CD4-positive, alpha-beta T cell treated with Interleukin-6 for 4 hours (primary cell): ENCODE measurements around the gene CGNL1.

Experiments used
- DNase-seq: peaks from one replicate; pipeline ENCODE4 v3.0.0-alpha.2; 2020; ENCODE audit warnings: mixed read lengths

CGNL1 gene

GRCh38 chr15:57532731-57533447, 156.6 kb downstream of the CGNL1 start:
- no peak for DNase-seq

DNA sequence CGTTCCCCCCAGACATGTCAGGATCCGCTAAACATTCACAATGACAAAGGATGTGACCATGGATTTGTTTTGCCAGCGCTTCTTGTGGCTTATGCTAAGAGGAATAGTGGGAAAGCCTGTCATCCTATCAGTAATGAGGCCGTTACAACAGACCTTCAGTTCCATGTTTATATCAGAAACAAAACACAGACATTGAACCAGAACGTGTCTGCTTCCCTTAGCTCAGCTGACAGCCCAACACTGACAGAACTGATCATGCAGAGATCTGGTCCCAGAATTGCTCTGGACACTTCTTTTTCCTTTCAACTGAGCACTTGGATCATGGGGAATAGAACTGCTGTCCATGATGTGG, 157.1 kb downstream of the CGNL1 start:
- DNase-seq: no peak

DNA sequence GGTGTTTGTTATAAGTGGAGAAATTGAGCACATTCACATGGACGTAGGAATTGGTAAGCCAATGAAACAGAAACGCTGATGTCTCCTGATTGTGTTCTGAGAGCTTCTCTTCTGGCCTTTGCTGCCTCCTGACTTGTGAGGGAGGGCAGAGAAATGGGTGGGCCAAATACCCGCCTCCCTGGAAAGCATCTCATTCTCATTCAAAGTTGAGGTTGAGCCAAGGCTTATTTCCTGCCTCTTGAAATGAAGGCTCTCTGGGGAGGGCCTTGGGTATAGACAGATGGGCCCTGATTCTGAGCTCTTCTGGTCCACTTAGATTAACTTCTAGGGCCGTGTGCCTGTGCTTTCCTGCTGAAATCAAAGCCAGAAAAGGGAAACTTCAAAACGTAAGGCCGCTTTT, 158.0 kb downstream of the CGNL1 start:
- DNase-seq: no peak

DNA sequence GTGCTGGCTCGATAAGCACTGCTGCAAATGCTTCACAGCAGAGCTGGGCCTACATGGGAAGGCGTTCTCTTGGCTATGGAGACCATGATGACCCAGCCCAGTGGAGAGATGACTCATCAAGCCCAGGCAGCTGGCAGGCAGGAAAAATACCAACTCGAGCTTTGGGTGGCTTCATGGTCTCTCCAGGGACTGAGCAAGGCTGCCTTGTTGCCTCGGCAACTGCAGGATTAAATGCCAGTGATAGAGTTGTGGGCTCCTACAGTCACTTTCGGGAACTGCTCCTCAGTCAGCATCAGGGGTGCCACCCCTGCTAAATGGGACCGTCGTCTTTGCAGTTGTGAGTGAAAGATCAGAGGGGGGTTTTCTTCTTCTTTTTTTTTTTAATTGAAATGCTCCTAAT, 160.8 kb downstream of the CGNL1 start:
- DNase-seq: no peak

DNA sequence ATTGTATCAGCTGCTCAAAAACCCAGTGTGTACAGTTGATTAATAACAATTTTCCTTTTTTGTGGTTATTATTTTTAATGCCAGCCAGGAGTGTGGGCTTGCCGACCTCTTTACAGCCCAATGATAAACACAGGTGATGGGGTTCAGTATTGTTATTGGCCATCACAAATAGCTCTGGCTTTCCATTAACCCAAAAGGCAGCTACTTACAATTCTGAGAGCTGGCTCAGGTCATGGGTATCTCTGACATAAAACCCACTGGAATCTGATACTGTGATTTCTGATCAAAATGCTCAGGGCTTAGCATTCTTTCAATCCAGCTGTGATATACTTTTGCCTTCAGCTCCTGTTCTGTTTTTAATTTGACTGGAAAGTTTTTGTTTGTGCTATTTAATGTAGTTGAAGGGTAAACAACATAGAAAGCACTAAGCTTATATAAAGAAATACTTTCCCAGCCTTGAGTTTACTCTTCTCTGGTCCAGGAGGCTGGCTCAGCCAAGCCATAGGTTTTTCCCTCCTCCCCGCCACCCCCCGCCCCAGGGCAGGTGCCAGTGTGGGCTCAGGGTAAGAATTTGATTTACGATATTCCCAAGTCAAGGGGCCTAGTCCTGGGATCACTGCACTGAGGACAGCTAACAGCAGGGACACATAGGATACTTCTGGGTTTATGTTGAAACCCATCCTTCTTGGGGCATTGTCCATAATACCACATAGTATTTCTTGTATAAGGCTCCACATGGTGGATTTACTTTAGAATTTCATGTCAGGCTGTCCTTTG, 161.4 kb downstream of the CGNL1 start:
- no peak for DNase-seq

DNA sequence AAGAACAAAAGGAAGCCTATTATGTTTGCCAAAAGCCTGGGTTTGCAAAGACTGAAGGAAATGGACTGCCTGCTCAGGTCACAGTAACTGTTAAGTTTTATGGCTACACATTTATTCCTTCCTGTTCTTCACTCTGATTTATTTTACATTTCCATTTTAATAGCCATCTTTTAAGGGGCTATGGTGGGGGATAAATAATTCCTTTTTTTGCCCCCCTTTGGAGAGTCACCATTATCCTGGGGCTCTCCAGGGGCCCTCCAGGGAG, 161.9 kb downstream of the CGNL1 start:
- no peak for DNase-seq

DNA sequence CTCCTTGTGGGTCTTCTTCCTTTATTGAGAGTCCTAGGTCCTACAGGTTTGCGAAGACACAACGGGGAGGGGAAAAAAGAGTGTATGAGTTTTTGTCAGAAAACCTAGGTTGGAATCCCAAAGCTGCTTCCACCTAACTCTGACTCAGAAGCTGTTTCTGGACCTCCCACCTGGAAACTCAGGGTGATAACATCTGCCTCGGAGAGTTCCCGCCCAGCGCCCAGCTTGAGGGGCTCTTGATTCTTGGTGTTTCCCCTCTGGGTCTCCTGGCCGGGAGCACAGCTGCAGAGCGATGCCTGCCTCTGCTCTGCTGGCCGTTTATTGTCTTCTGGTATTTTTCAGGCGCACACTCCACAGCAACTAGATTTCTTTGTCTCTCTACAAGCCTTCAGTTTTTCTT, 162.5 kb downstream of the CGNL1 start:
- DNase-seq: no peak

- DNase-seq: no peak
Observed at GRCh38 chr15:57540211-57540610, 163.9 kb downstream of the CGNL1 start.

GRCh38 chr15:57540736-57541135, 164.4 kb downstream of the CGNL1 start:
- no peak for DNase-seq

- no peak for DNase-seq
Observed at GRCh38 chr15:57541271-57541670, 165.0 kb downstream of the CGNL1 start.

DNA sequence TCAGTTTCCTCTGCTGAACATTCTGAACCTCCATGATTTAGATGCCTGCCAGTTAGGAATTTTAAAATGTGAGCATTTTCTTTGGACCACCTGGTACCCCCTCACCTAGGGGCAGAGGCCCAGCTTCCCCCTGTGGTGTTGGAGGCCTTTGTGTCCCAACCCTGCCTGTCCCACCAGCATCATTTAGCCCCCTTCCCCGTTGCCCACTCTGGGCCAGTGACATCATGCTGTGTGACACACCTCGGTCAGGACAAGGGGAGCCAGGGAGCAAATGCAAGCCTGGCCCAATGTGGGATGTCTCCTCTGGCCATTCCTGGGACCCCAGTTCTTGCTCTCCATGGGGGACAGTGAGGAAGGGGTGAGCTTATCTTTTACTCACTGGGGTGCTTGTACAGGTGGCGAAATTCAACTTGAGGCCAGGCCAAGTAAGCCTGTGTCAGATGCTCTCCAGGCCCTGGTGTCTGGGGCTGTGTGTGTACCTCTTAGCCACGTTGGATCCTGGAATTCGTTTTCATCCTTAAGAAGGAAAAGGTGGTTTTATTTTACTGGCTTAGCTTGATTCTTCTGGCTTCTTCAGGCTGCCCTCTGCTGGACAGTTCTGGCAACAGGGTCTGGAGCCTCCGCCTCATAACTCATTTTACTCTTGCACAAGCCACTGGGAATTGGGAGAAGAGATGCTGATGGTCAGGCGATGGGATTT, 165.7 kb downstream of the CGNL1 start:
- peak; percentile 29 for DNase-seq

DNA sequence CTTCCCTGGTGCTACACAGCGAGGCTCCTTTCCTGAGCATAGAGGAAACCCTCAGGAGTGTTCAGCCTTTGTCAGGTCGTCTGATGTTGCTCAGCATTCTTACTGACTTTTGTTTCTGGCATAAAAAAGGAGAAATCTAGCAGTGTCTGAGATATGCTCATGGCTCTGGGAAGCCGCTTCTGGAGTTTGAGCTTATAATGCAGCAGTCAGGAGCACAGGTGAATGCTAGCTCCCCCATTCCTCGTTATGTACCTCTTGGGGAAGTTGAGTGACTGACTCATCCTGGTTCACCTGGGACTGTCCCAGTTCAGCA, 166.2 kb downstream of the CGNL1 start:
- DNase-seq: no peak

GRCh38 chr15:57544848-57545480, 168.7 kb downstream of the CGNL1 start:
- no peak for DNase-seq

DNA sequence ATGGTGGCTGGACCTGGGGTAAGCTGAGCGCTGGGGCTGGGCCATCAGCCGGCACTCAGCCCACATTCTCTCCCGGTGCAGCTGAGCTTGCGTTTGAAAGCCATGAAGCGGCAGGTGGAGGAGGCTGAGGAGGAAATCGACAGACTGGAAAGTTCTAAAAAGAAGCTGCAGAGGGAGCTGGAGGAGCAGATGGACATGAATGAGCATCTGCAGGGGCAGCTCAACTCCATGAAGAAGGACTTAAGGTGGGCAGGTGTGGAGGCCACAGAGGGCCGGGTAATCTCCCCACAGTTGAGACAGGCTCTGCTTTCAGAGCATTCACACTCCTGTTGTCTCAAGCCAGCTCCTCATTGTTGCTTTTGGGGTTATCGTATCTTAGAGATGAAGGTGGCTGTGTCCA, 169.7 kb downstream of the CGNL1 start:
- no peak for DNase-seq

DNA sequence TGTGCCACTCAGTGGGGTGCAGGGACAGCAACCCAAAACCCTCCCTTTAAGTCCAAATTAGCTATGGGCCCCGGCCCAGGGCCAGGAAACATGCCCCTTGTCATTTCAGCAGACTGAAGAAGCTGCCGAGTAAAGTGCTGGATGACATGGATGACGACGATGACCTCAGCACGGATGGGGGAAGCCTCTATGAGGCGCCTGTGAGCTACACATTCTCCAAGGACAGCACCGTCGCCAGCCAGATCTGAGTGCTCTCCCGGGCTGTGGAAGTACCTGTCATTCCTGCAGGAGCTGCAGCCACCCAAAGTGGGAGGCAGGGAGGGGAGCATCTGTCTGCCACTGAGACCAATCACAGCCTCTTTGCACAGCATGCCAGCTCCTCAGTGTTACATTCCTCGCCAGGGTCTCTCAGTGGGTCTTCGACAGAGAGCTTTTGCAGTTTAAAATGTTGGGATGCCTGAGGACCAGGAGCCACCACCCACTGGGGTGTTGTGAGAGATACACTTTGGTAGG, 171.0 kb downstream of the CGNL1 start:
- DNase-seq: no peak

DNA sequence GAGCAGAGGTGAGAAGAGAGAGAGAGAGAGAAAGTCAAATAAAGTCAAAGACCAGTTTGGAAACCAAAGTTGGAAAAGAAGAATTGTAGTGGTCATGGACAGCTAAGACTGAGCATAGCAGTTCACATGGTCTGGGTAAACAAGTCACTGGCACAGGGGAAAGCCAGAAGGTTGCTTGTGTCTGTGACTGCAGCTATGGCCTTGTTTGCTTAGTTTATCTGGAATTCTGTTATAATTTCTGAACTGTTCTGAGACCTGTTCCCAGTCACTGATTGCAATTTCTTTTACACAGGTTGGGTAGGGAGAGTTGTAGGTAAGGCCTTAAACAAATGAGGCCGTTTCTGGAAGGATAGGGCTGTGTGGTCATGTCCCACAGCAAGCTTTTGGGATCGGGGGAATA, 172.0 kb downstream of the CGNL1 start:
- DNase-seq: no peak

GRCh38 chr15:57548835-57549234, 172.5 kb downstream of the CGNL1 start:
- no peak for DNase-seq

DNA sequence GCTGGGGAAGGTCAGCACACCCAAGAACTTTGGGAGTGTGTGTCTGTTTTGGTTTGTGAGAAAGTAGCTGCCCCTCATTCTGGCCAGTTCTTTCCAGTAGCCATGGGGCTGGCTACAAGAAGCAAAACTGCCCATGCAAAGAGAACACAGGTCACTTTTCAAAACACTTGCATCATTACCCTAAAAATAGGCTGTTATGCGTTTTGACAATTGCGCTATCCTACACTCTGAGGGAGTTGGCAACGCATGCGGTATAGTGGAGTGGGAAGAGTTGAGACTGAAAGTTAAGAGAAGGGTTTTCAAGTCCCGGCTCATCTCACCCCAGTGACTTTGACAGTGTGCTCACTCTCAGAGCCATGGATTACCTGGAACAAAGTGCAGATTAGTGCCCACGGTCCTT, 173.6 kb downstream of the CGNL1 start:
- no peak for DNase-seq

GRCh38 chr15:57550640-57551039, 174.3 kb downstream of the CGNL1 start:
- no peak for DNase-seq

GRCh38 chr15:57551715-57552677, 175.7 kb downstream of the CGNL1 start:
- DNase-seq: no peak

- DNase-seq: no peak
Observed at GRCh38 chr15:57552678-57553334, 176.5 kb downstream of the CGNL1 start.

DNA sequence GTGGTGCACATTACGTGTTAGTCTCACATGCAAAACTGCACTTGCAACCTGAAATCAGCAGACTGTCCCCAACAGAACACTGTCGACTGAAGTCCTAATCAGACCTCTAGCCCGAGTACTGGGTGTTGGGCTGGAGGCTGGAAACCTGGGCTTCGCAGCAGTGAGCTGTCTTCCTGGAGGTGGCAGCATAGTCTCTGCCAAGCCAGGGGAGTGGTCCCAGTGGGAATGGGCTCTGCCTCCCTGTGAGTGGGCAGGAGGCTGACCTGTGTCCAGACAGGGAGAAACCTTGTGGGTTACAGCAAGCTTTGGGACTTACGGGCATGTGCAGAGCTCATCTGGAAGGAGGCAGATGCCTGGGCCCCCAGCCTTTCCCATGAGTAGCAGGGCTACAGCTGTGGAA, 177.2 kb downstream of the CGNL1 start:
- no peak for DNase-seq
